Neural progenitor cell (in vitro differentiated cells): ENCODE results near the gene HAPSTR1. TPM values are rescaled to one million over a fixed set of nuclear protein-coding genes. Genes with fewer than 3 reads are reported as not detected.

Experiments used
- DNase-seq: peaks from one replicate; pipeline ENCODE4 v3.0.0-alpha.2; 2016; ENCODE audit warnings: low spot score
- H2AFZ ChIP-seq: fragments of 200-600 bp; sonication (generic); replicated peaks from 2 replicates; pipeline ENCODE4 v1.6.1; 2016; ENCODE audit warnings: antibody characterized with exemption
- H3F3A ChIP-seq: fragments of 200-600 bp; sonication (generic); 2 replicates; pipeline ENCODE4 v1.6.1; 2016; ENCODE audit warnings: antibody characterized with exemption, low read depth
- H3K27ac ChIP-seq: fragments of 200-600 bp; sonication (generic); 2 replicates; pipeline ENCODE4 v1.5.1; 2016; ENCODE audit warnings: mild to moderate bottlenecking
- H3K27me3 ChIP-seq: fragments of 200-600 bp; sonication (generic); 2 replicates; pipeline ENCODE4 v1.6.1; 2016; ENCODE audit warnings: mild to moderate bottlenecking, moderate library complexity
- H3K36me3 ChIP-seq: fragments of 200-600 bp; sonication (generic); 2 replicates; pipeline ENCODE4 v1.5.1; 2016
- H3K4me1 ChIP-seq: fragments of 200-600 bp; sonication (generic); 2 replicates; pipeline ENCODE4 v1.6.1; 2016; ENCODE audit warnings: mixed run types
- H3K4me2 ChIP-seq: fragments of 200-600 bp; sonication (generic); 2 replicates; pipeline ENCODE4 v1.6.1; 2016
- H3K4me3 ChIP-seq: fragments of 200-600 bp; sonication (generic); 2 replicates; pipeline ENCODE4 v1.5.1; 2016
- H3K79me2 ChIP-seq: fragments of 200-600 bp; sonication (generic); 2 replicates; pipeline ENCODE4 v1.6.1; 2016; ENCODE audit warnings: low read depth
- H3K9ac ChIP-seq: fragments of 200-600 bp; sonication (generic); 2 replicates; pipeline ENCODE4 v1.6.1; 2016
- H3K9me3 ChIP-seq: fragments of 200-600 bp; sonication (generic); 2 replicates; pipeline ENCODE4 v1.5.1; 2016; ENCODE audit warnings: low read depth
- H4K20me1 ChIP-seq: fragments of 200-600 bp; sonication (generic); 2 replicates; pipeline ENCODE4 v1.6.1; 2016; ENCODE audit warnings: low read depth
- H3K27ac Mint-ChIP-seq: 3 replicates; pipeline ENCODE4 v1.8.0; 2021; ENCODE audit warnings: mixed read lengths
- H3K27me3 Mint-ChIP-seq: 2 replicates; pipeline ENCODE4 v1.8.0; 2022; ENCODE audit warnings: low read depth, mild to moderate bottlenecking, inconsistent platforms, moderate library complexity, mixed read lengths; ENCODE audit not compliant: insufficient read depth
- H3K36me3 Mint-ChIP-seq: 3 replicates; pipeline ENCODE4 v1.8.0; 2021; ENCODE audit warnings: mixed read lengths
- H3K4me1 Mint-ChIP-seq: 3 replicates; pipeline ENCODE4 v1.8.0; 2021; ENCODE audit warnings: mixed read lengths
- H3K4me3 Mint-ChIP-seq: 3 replicates; pipeline ENCODE4 v1.8.0; 2021; ENCODE audit warnings: mild to moderate bottlenecking, moderate library complexity, mixed read lengths
- H3K9me3 Mint-ChIP-seq: 3 replicates; pipeline ENCODE4 v1.8.0; 2020; ENCODE audit warnings: mixed read lengths
- CTCF ChIP-seq: fragments of 200-600 bp; sonication (generic); IDR thresholded peaks from 2 replicates; pipeline ENCODE4 v1.5.1; 2017; ENCODE audit warnings: antibody characterized with exemption, mild to moderate bottlenecking
- EZH2 ChIP-seq: fragments of 200-600 bp; sonication (generic); IDR thresholded peaks from 2 replicates; pipeline ENCODE4 v1.6.1; 2017; ENCODE audit warnings: antibody characterized with exemption, mild to moderate bottlenecking, moderate library complexity
- EZH2phosphoT487 ChIP-seq: fragments of 200-600 bp; sonication (generic); IDR thresholded peaks from 2 replicates; pipeline ENCODE4 v1.6.1; 2017; ENCODE audit warnings: antibody characterized with exemption
- total RNA-seq: library from RNA; depleted of rRNA; stranded (reverse); fragments of >200 nt; gene quantifications from 2 replicates; pipeline ENCODE4 v1.2.3, GENCODE V29; 2015; ENCODE audit warnings: low replicate concordance

The HAPSTR1 gene
- total RNA-seq, 1 donor from 2014 or later: 77.3 TPM

DNA sequence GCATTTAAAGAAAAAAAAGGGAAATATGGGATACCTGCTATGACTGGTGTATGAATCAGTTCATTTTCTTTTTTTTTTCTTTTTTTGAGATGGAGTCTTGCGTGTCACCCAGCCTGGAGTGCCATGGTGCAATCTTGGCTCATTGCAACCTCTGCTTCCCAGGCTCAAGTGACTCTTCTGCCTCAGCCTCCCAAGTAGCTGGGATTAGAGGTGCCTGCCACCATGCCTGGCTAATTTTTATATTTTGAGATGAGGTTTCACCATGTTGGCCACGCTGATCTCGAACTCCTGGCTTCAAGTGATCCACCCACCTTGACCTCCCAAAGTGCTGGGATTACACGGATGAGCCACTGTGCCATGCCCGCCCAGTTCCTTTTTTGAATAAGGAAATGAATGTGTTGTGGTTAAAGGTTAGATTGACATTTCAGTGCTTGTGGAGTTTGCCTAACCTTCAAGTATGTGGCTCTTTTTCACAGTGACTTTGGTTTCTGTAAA lies 7.7 kb downstream of the HAPSTR1 start:
- H3K4me1 Mint-ChIP-seq: peaks cover 53% of the 10 kb centered on the region
- H3K27me3 Mint-ChIP-seq: peaks cover 2% of the 10 kb centered on the region
- Histone ChIP-seq H3K4me3 (no peak overlapping the region), H3K27ac (no peak overlapping the region), H3K9ac (no peak overlapping the region), H3K4me1 (peaks cover 29% of the 10 kb centered on the region), H4K20me1 (peaks cover 100% of the 10 kb centered on the region), H3F3A (peaks cover 20% of the 10 kb centered on the region), H3K79me2 (peaks cover 100% of the 10 kb centered on the region), H2AFZ (no peak overlapping the region), H3K36me3 (peaks cover 26% of the 10 kb centered on the region), H3K4me2 (no peak overlapping the region), H3K27me3 (no peaks in the 10 kb centered on the region), H3K9me3 (no peaks in the 10 kb centered on the region)
- TF ChIP-seq EZH2: no peak
- TF ChIP-seq EZH2phosphoT487: no peak
- no peak for TF ChIP-seq CTCF
- no peaks in the 10 kb centered on the region for H3K9me3 Mint-ChIP-seq
- no peak for DNase-seq
- no peak overlapping the region for H3K4me3 Mint-ChIP-seq
- H3K36me3 Mint-ChIP-seq: peaks cover 55% of the 10 kb centered on the region
- no peak overlapping the region for H3K27ac Mint-ChIP-seq

GRCh38 chr16:9102379-9102778 lies 10.9 kb downstream of the HAPSTR1 start:
- no peak overlapping the region for H2AFZ ChIP-seq
- H3K4me3 Mint-ChIP-seq: no peak overlapping the region
- H3K79me2 ChIP-seq: peaks cover 100% of the 10 kb centered on the region
- H3K4me1 ChIP-seq: peaks cover 8% of the 10 kb centered on the region
- no peak overlapping the region for H3K4me2 ChIP-seq
- peaks cover 23% of the 10 kb centered on the region for H3K36me3 ChIP-seq
- no peaks in the 10 kb centered on the region for H3K9me3 ChIP-seq
- H3K4me3 ChIP-seq: no peak overlapping the region
- DNase-seq: no peak
- peaks cover 37% of the 10 kb centered on the region for H3K4me1 Mint-ChIP-seq
- no peak overlapping the region for H3K9ac ChIP-seq
- H3K27me3 Mint-ChIP-seq: peaks cover 2% of the 10 kb centered on the region
- H4K20me1 ChIP-seq: peaks cover 100% of the 10 kb centered on the region
- no peak overlapping the region for H3K27ac ChIP-seq
- H3K36me3 Mint-ChIP-seq: peaks cover 63% of the 10 kb centered on the region
- no peaks in the 10 kb centered on the region for H3K27me3 ChIP-seq
- H3F3A ChIP-seq: peaks cover under 1% of the 10 kb centered on the region
- no peak for TF ChIP-seq EZH2phosphoT487
- TF ChIP-seq EZH2: no peak
- no peak for TF ChIP-seq CTCF
- no peak overlapping the region for H3K27ac Mint-ChIP-seq
- no peaks in the 10 kb centered on the region for H3K9me3 Mint-ChIP-seq

DNA sequence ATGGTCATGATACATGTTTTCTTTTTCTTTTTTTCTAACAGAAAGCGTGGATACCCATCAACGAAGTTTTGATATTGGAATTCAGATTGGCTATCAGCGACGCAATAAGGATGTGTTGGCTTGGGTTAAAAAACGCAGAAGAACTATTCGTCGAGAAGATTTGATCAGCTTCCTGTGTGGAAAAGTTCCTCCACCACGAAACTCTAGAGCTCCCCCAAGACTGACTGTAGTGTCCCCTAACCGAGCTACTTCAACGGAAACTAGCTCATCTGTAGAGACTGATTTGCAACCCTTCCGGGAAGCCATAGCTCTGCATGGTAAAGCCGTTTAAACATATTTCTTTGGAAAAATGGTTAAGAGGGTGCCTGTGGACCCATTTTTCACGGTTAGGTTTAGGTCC lies 11.5 kb downstream of the HAPSTR1 start:
- H3K27ac ChIP-seq: no peak overlapping the region
- no peak overlapping the region for H3K4me3 ChIP-seq
- H2AFZ ChIP-seq: no peak overlapping the region
- no peaks in the 10 kb centered on the region for H3K9me3 ChIP-seq
- Mint-ChIP-seq H3K36me3 (peaks cover 67% of the 10 kb centered on the region), H3K4me1 (peaks cover 31% of the 10 kb centered on the region), H3K9me3 (no peaks in the 10 kb centered on the region), H3K27ac (no peak overlapping the region), H3K4me3 (no peak overlapping the region), H3K27me3 (no peaks in the 10 kb centered on the region)
- peaks cover 2% of the 10 kb centered on the region for H3K4me1 ChIP-seq
- DNase-seq: no peak
- H3K9ac ChIP-seq: no peak overlapping the region
- no peaks in the 10 kb centered on the region for H3K27me3 ChIP-seq
- peaks cover 100% of the 10 kb centered on the region for H3K79me2 ChIP-seq
- TF ChIP-seq EZH2: no peak
- no peak for TF ChIP-seq CTCF
- no peak for TF ChIP-seq EZH2phosphoT487
- H3K4me2 ChIP-seq: no peak overlapping the region
- no peaks in the 10 kb centered on the region for H3F3A ChIP-seq
- peaks cover 23% of the 10 kb centered on the region for H3K36me3 ChIP-seq
- peaks cover 100% of the 10 kb centered on the region for H4K20me1 ChIP-seq
